Kidney (tissue), 14 donors: ENCODE data around the gene TOR1AIP2. TPM values are rescaled to one million over a fixed set of nuclear protein-coding genes. Genes with fewer than 3 reads are reported as not detected.

Experiments used
- DNase-seq, 5 donors: peaks; one replicate each; pipeline ENCODE4 v3.0.0-alpha.2; 2013 to 2020
- FAIRE-seq: peaks from 2 replicates; lab custom pipeline; 2012; peaks lifted over from hg19 to GRCh38; lab: Jason Lieb, UNC
- H3K27ac ChIP-seq, 2 donors: one replicate each; pipeline ENCODE4 v1.7.0; 2013; ENCODE audit warnings: low read depth in 2 of 2, low read length in 2 of 2, inconsistent platforms in 1 of 2
- H3K27me3 ChIP-seq: one replicate; pipeline ENCODE4 v1.7.1; 2013; ENCODE audit warnings: low read length, inconsistent platforms; ENCODE audit not compliant: control insufficient read depth, insufficient read depth
- H3K36me3 ChIP-seq, 3 donors: one replicate each; pipeline versions ENCODE4 v1.7.0 to v1.7.1; 2013; ENCODE audit warnings: low read length in 3 of 3, control low read depth in 1 of 3, inconsistent platforms in 1 of 3; ENCODE audit not compliant: insufficient read depth in 3 of 3, control insufficient read depth in 2 of 3
- H3K4me1 ChIP-seq, 3 donors: one replicate each; pipeline versions ENCODE4 v1.7.0 to v1.7.1; 2013; ENCODE audit warnings: low read length in 3 of 3, inconsistent platforms in 1 of 3, low read depth in 1 of 3; ENCODE audit not compliant: control insufficient read depth in 2 of 3, insufficient read depth in 2 of 3
- H3K4me3 ChIP-seq, 3 donors: one replicate each; pipeline versions ENCODE4 v1.7.0 to v1.8.1; 2013; ENCODE audit warnings: low read length in 3 of 3, control low read depth in 1 of 3, inconsistent platforms in 1 of 3
- H3K9ac ChIP-seq, 3 donors: one replicate each; pipeline versions ENCODE4 v1.7.0 to v1.7.1; 2013; ENCODE audit warnings: low read length in 3 of 3, control low read depth in 1 of 3, inconsistent platforms in 1 of 3
- H3K9me3 ChIP-seq, 3 donors: one replicate each; pipeline versions ENCODE4 v1.7.0 to v1.7.1; 2013; ENCODE audit warnings: low read length in 3 of 3, control low read depth in 1 of 3, inconsistent platforms in 1 of 3; ENCODE audit not compliant: control insufficient read depth in 2 of 3, insufficient read depth in 1 of 3
- CTCF ChIP-seq: IDR thresholded peaks from 3 replicates; pipeline ENCODE4 v1.5.1; 2012; ENCODE audit warnings: mild to moderate bottlenecking, moderate library complexity, borderline replicate concordance; ENCODE audit not compliant: insufficient read depth; ENCODE audit errors: extremely low read depth
- intact Hi-C: fragments of 100-400 bp; cut with DNase I; formaldehyde crosslinking; loops from one replicate; pipeline ENCODE4 v1.11.1; 2022
- polyA plus RNA-seq: library from polyadenylated mRNA; stranded (reverse); fragments of 350-450 nt; fragmentation: Illumina TruSeq; extraction: RNeasy Lipid Tissue Mini Kit (QIAGEN cat#74804); gene quantifications from one replicate; pipeline ENCODE4 v1.2.3, GENCODE V29; 2014; ENCODE audit warnings: low read depth, low replicate concordance; ENCODE audit not compliant: insufficient read depth
- total RNA-seq: library from RNA; stranded (reverse); fragmentation: NEBNext Ultra II Directional; extraction: Animal tissue kit (Norgen Biotek cat#: 25700); gene quantifications from one replicate; pipeline ENCODE4 v1.2.1, GENCODE V29; 2021
- donor health status: control.
- donor health status: control.
- donor health status: control.
- donor health status: control.
- donor health status: control.
- donor health status: DM: yes; HTN: yes; CAD: no.
- donor health status: Normal renal cell carcinoma (clear cell type).

TOR1AIP2 gene
- total and polyA plus RNA-seq, 2 donors from 2014 or later = 13.1 to 80.5 TPM

GRCh38 chr1:179867493-179868330, 9.9 kb downstream of the TOR1AIP2 start:
- Histone ChIP-seq H3K4me1 (peaks cover 0 to 7% (median 0%) of the 10 kb centered on the region in 3 donors), H3K27me3 (no peaks in the 10 kb centered on the region), H3K27ac (no peak overlapping the region), H3K9ac (no peak overlapping the region), H3K36me3 (peaks cover 0 to 37% (median 9%) of the 10 kb centered on the region in 3 donors), H3K9me3 (no peaks in the 10 kb centered on the region), H3K4me3 (no peak overlapping the region)
- FAIRE-seq (no peak), DNase-seq (peak in 4 of 5 donors; percentile 41 to 79 (median 60))
- intact Hi-C loops = no loop called here
- TF ChIP-seq CTCF = peak; percentile 40

GRCh38 chr1:179866616-179867015, 11.0 kb downstream of the TOR1AIP2 start:
- intact Hi-C loops = no loop called here
- no peaks in the 10 kb centered on the region for H3K4me1 ChIP-seq
- DNase-seq = no peak
- no peak overlapping the region for H3K9ac ChIP-seq
- H3K27ac ChIP-seq = no peak overlapping the region
- FAIRE-seq = no peak
- H3K27me3 ChIP-seq = no peaks in the 10 kb centered on the region
- H3K4me3 ChIP-seq = no peak overlapping the region
- H3K9me3 ChIP-seq = no peaks in the 10 kb centered on the region
- peaks cover 0 to 44% (median 9%) of the 10 kb centered on the region in 3 donors for H3K36me3 ChIP-seq
- no peak for TF ChIP-seq CTCF

- TF ChIP-seq CTCF = no peak
- no peak overlapping the region for H3K27ac ChIP-seq
- no peaks in the 10 kb centered on the region for H3K27me3 ChIP-seq
- no peak for FAIRE-seq
- H3K4me3 ChIP-seq = no peak overlapping the region
- no peak overlapping the region for H3K9ac ChIP-seq
- intact Hi-C loops = no loop called here
- no peaks in the 10 kb centered on the region for H3K9me3 ChIP-seq
- no peaks in the 10 kb centered on the region for H3K4me1 ChIP-seq
- H3K36me3 ChIP-seq = peaks cover 0 to 44% (median 9%) of the 10 kb centered on the region in 3 donors
- no peak for DNase-seq
These were observed 12.2 kb downstream of the TOR1AIP2 start for GRCh38 chr1:179865377-179865776.
